HG03159 (cell line): ENCODE measurements around the gene STN1.

Experiments used
- ATAC-seq: cut with Tn5 transposase; IDR thresholded peaks from one replicate; pipeline ENCODE4 v1.9.1; 2021; ENCODE audit warnings: mild to moderate bottlenecking, moderate library complexity; ENCODE audit not compliant: unreplicated experiment

Gene STN1

GRCh38 chr10:103870516-103870915 is 47.5 kb downstream of the STN1 start:
- ATAC-seq, result no peak

DNA sequence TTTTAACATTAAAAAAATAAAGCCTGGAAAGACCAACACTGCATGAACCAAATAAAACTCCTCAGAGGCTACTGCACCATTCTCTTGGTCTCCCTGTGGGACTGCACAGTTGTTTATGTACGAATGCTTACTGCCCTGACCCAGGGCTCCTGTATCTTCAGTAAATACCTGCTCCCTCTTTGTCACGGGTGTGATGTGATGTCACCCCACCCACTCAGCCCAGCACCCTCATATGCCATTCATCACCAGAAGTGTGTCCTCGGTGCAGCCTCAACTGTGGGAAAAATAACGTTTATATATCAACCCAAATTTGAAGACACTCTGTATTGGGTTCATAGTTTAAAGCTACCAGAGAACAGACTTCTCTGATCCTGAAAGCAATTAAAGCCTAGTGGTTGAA is 48.6 kb downstream of the STN1 start:
- no peak for ATAC-seq

DNA sequence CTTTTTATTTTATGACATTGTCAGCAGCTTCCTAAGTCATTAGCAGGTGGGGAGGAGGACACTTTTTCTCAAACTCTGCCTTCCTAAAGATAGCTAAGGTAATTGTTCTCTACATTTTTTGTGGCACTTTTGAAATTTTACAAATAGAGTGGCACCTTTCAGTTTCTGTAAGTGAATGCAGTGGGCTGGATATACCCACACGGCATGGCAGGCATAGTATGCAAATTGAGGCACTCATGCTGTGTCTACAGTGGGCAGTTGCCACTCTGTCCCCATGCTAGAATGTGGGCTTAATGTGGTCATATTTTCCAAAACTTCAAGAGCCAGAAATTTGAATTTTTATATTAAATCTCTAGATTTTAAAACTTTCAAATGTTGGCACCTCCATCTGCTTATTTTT is 49.8 kb downstream of the STN1 start:
- no peak for ATAC-seq

DNA sequence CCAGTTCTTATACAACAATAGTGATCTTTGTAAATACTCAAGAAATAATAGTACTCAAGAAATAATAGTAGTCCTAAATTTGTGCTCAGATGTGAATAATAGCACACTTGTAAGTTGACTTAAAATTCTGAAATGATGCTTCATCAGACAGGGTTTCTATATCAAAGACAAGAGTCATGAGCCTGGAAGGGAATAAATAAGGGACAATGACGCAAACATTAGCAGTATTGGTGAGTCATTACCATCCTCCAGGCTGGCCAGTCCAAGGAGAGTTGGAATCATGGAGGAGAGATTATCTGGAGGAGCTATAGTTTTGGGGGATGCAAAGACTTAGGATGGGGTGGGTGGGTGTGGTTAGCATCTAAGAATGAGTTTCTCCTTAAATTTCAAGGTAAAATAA is 56.5 kb downstream of the STN1 start:
- no peak for ATAC-seq

DNA sequence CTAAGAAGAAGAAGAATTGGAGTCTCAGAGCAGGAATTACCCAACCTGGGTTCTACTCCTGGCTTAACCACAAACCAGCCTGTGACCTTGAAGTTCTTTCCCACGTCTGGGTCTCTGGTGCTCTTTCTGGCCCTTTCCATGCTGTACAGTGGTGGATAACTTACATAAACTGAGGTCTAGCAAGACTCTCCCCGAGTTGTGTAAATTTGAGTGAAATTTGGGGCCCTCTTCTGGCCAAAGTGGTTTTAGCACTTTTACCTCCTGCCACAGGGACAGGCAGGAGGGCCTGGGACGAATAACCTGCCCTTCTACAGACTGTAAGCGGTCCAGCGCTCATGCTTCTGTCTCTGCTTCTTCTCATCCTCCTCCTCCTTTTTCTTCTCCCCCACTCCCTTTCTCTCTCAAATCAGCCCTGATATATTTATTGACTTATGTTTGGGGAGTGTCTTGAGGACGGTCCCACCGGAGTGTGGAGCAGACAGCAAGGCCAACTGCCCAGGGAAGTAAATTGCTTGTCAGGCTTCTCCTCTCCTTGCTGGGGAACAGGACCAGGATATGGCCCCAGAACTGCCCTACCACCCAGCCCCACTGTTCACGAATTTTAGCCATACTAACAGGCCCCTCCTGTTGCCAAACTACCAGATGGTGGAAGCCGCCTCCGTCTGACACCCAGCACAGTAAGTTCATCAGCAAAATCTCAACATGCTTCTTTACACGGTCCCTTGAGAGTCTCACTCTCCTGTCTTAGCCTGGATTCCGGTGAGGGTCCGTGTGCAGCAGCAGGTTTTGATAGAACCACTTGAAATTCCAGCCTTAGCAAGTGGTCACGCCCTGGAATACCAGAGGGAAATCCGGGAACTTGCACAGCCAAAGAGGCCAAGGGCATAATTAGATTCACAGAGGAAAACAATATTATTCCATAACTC is 58.6 kb downstream of the STN1 start:
- ATAC-seq, result peak; percentile 53

DNA sequence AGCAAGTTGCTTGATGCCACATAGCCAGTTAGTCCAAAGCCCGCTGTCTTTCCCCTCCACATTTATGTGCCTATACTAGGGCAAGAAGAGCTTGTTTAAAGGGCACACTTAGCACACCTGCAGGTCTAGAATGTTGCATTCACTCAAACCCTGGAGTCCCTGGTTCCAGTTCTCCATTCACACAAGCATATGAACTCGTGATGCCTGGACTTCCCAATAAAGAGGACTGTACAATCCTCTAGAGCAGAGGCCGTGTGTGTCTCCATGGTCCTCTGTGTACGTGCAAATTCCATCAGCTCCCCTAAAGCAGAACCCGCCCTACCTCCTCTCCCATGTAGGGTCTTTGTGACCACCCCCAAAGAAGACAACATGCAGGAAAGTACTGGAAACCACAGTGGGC is 59.6 kb downstream of the STN1 start:
- no peak for ATAC-seq

DNA sequence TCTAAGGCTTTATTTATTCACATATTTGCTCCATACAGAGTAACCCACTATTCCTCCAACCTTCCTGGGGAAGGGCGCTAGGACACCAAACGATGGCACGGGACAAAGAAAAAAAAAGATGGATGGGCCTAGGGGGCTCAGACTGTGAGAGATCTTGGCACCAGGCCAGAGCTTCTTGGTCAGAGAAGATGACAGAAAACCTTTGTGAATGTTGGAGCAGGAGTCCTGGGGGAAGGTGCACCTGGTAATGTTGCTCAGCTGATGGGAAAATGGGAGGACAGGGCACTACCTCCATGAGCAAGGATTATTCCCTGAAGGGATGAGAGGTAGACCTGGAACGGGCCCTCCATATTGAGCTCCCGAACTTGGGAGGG is 61.2 kb downstream of the STN1 start:
- ATAC-seq, result no peak

GRCh38 chr10:103855852-103856796 is 61.9 kb downstream of the STN1 start:
- no peak for ATAC-seq

- ATAC-seq, result no peak
Observed at GRCh38 chr10:103855424-103855823, 62.6 kb downstream of the STN1 start, which contains the start of gene SH3PXD2A. Gene SH3PXD2A (minus strand): TSS chr10:103855576. CDS start chr10:103855266, 310 bp downstream.

DNA sequence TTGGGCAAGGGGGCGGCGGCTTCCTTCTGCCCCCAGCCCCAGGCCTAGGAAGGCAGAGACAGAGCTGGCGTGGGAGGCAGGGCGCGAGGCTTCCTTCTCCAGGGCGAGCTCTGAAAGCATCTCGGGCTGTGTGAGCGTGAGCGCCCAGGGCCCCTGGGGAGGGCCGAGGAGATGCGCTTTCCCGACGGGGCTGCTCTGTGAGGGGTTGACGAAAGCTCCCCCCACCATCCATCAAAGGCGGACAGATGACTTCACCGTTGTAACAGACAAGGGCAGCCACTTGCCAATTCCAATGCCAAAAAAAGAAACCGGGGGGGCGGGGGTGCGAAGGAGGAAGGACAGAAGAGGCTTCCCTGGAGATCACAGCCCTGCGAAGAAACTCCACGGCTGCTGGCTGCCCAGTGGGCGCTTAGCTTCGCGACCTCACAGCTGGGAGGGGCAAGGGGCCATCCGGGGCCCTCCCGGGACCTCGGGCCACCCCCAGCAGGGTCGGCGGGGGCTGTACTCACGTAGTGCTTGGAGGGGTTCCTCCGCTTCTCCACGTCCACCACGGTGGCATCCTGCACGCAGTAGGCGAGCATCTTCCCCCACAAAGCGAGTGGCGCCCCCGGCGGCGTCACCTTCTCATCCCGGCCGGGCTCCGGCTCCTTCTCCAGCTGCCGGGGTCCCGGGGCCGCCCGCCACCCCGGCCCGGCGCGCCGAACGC is 63.1 kb downstream of the STN1 start:
- ATAC-seq, result no peak

- ATAC-seq, result no peak
Observed at GRCh38 chr10:103854265-103854685, 63.7 kb downstream of the STN1 start.

DNA sequence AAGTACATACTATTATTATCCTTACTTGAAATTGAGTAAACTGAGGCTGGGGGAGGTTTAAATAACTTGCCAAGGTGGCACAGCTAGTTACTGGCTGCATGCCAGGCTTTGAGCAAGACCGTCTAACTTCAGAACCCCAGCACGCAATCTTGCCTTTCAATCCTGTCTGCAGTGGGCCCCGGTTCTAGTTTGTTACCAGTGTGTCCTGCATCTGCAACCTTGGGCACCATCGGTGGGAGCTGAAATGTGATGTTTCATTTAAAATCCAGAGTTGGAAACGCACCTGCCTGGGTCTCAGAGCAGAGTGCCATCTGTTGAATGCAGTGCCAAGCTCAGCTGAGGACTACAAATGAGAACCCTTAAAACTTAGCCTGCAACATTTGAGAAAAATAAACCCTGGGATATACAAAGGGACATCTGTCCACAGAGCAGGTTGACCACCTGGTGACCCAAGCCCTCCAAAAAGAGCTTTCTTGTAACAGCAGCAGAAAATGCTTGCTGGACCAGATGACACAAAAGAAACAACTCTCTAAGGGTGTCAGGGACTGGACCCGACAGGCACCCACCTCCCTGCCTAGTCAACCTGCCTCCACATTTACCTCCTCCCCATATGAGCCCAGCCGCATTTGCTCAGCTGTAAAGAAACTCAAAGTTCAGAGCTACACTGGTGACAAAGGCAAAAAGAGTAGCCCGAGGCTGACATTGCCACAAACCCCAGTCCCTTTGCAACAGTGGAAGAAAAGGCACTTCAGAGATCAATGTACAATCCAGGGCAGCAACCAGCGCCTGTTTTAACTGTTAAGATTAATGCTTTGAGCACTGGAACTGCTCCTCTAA is 64.3 kb downstream of the STN1 start:
- ATAC-seq, result no peak

DNA sequence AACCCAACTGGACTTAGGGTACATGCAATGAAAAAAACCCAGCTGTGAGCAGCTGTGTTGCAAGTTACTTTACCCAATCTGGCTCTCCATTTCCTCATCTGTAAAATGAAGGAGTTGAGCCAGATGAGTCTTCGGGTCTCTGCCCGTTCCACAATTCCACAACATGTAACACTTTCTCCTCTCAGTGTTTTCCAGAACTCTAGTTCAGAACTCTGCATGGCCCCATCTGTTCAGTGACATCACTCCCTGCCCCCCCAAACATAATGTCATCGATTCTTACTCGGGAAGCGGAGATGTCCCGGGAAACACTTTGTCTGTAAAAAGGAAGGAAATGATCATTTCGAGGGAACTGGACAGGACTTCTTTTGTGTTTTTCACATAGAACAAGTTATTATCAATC is 65.1 kb downstream of the STN1 start:
- ATAC-seq, result no peak

DNA sequence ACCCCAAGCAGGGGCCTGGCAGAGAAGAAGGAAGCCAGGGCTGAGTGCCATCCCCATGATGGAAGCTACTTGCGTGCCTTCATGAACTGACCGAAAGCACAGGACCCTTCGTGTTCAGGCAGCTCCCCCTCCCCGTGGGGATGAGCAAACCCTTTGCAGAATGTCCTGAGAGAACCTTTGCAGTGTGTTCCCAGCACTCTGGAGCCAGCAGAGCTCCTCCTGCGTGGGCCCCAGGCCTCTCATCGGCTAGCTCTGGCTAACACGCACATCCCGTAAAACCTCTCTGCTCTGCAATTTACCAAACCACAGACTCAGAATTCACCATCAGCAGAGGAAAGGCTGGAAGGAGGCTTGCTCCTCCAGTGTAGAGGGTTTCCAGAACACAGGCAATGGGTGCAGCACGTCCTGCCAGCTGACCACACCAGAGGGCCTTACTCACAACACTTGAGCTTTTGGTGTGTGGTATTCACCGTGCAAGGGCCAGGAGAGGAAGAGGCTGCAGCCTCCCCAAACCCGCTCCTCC is 65.7 kb downstream of the STN1 start:
- ATAC-seq, result no peak

DNA sequence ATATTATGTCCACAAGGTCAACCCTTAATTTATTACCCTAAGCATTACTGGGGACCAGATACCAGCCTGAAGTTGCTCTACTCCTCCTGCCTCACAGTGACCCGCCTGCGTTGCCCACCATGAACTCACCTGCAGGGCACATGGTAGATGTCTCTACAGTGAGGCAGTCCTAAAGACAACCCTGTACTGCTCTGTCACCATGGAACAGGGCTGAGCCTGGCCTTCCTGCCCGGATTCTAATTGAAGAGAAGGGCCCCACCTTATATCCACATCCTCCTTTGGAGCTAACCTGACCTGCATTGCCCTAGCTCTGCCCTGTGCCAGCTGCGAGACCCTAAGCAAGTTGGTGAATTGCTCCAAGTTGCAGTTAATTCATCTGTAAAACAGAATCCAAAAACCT is 66.7 kb downstream of the STN1 start:
- ATAC-seq, result no peak

DNA sequence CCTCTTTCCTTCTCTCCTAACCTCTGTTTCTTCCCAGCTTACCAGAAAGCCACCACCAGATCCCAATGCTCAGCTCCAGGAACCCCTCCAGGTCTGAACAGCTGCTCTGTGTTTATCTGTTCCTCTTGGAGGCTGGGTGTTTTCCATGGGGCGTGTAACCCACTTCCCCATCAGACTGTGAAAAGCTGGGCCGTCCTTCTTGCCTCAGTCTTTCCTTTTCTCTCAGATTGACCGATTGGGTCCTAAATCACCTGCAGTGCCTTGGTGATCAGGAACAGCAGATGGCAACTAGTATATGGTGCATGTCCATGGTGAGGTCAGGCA is 67.5 kb downstream of the STN1 start:
- ATAC-seq, result no peak

- ATAC-seq, result no peak
Observed at GRCh38 chr10:103849880-103850571, 68.0 kb downstream of the STN1 start.

DNA sequence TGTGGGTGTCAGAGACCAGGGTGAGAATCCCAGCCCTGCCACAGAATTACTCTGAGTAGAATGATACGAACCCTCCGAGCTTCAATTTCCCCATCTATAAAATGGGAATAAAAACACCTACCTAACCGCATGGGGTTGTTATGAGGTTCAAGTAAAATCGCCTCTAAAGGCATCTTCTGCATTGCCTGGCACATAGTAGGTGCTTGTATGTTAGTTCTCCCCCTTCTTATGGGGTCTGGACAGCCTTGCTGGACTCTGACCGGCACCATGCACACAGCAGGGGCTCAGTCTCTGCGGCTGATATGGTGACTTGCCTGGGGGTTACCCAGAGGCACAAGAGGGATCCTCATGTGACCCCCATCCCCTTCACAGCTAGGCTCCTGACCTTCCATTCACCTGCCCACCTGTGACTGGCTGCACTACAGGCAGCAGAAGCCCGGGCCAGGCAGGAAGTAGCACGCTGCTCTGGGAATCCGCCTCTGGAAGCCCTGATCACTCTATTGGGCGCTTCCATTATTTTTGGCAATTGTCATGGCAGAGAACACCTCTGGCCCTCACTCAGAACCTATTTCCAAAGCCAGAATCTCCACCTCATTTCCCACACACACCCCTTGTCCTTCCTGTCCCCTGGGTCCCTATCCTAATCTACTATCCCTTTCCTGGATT is 68.6 kb downstream of the STN1 start:
- no peak for ATAC-seq

DNA sequence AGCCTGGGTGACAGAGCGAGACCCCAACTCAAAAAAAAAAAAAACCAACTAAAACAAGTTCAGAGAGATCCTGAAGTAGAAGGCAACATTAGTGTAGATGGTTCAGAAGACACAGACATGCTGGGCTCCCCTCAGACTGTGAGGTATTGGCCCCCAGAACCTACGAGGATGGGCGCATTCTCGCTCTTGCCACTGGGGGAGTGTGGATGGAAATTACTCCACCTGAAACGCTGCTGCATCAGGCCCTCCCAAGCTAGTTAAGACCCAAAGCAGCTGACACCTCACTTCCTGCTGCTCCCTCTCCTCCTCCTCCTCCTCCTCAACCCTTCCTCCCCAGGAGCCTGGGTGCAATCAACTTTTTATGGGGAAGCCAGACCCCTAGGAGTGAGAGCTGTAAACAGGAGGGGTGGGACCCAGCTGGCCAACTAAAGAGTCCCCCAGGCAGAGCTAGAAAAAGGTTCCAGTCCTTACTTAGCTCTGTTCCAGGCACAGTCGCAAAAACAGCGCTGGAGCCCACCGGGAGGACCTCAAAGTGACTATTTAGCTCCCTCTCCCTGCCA is 70.0 kb downstream of the STN1 start:
- no peak for ATAC-seq
